ENCODE data around the gene TRAF3IP1. TPM values are rescaled to one million over a fixed set of nuclear protein-coding genes. Genes with fewer than 3 reads are reported as not detected.

TRAF3IP1 gene
- total and polyA plus RNA-seq, 11 donors = 3.8 to 20.3 (median 12.4) TPM

GRCh38 chr2:238358769-238359168 is 38.5 kb downstream of the TRAF3IP1 start:
- H3K36me3 ChIP-seq = peaks cover 0 to 69% (median 47%) of the 10 kb centered on the region in 9 donors
- TF ChIP-seq POLR2A (IDR thresholded peaks at IDR 0.05) (no peak), CTCF (IDR thresholded peaks at IDR 0.05) (no peak)
- no peak overlapping the region for H3K4me3 ChIP-seq
- DNase-seq (no peak), ATAC-seq (no peak)
- H3K9me3 ChIP-seq = no peaks in the 10 kb centered on the region
- intact Hi-C loops (cut with DNase I) = loop anchor here in 9 of 10 donors (5.0 to 10.0 kb wide), 5 partner anchors 104 to 616 kb away; no protein-coding TSS in a partner anchor
- H3K27ac ChIP-seq = no peak overlapping the region
- H3K27me3 ChIP-seq = no peaks in the 10 kb centered on the region
- WGBS, 4 donors = 96 to 98% (median 97%) methylated on average over 3 of the region's 3 CpGs
- peaks cover 0 to 3% (median 0%) of the 10 kb centered on the region in 12 donors for H3K4me1 ChIP-seq

GRCh38 chr2:238359403-238359802 is 39.1 kb downstream of the TRAF3IP1 start:
- Histone ChIP-seq H3K27ac (no peak overlapping the region), H3K4me3 (no peak overlapping the region), H3K4me1 (peaks cover 0 to 3% (median 0%) of the 10 kb centered on the region in 12 donors), H3K9me3 (no peaks in the 10 kb centered on the region), H3K36me3 (peaks cover 0 to 62% (median 42%) of the 10 kb centered on the region in 9 donors), H3K27me3 (no peaks in the 10 kb centered on the region)
- no peak for DNase-seq
- 88 to 93% (median 91%) methylated on average over 3 of the region's 3 CpGs for WGBS, 4 donors
- TF ChIP-seq POLR2A (IDR thresholded peaks at IDR 0.05) (no peak), CTCF (IDR thresholded peaks at IDR 0.05) (no peak)
- ATAC-seq = no peak
- intact Hi-C loops (cut with DNase I) = loop anchor here in 9 of 10 donors (5.0 to 10.0 kb wide), 5 partner anchors 103 to 615 kb away; no protein-coding TSS in a partner anchor

GRCh38 chr2:238361877-238362276 is 41.6 kb downstream of the TRAF3IP1 start:
- H3K4me3 ChIP-seq = no peak overlapping the region
- DNase-seq (no peak), ATAC-seq (peak in 3 of 4 donors; percentile 68 to 75 (median 73))
- H3K4me1 ChIP-seq = peaks cover 0 to 3% (median 0%) of the 10 kb centered on the region in 12 donors
- no peak for TF ChIP-seq POLR2A (IDR thresholded peaks at IDR 0.05)
- TF ChIP-seq CTCF (IDR thresholded peaks at IDR 0.05) = no peak
- no peak overlapping the region for H3K27ac ChIP-seq
- 70 to 78% (median 71%) methylated on average over 9 of the region's 9 CpGs for WGBS, 4 donors
- H3K9me3 ChIP-seq = no peaks in the 10 kb centered on the region
- peaks cover 0 to 40% (median 27%) of the 10 kb centered on the region in 9 donors for H3K36me3 ChIP-seq
- intact Hi-C loops (cut with DNase I) = loop anchor here in 3 of 10 donors (5.0 to 10.0 kb wide), 2 partner anchors 100 to 603 kb away; no protein-coding TSS in a partner anchor
- H3K27me3 ChIP-seq = no peaks in the 10 kb centered on the region

DNA sequence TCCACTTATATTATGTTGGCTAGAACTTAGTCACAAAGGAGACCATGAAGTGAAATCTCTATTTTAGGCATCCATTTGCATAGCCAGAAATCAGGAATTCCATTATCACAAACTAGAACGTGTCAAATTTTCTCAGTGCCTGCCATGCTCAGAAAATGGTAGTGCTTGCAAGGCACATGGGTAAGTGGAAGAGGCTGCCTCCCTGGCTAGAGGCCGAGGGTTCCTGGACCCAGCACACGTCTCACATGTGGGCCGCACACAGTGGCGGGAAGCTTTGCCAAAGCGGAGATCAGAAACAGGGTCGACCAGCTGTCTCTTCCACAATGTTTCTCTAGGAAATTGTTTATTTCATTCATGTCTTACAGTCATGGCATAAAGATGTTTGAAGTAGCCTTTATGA is 42.3 kb downstream of the TRAF3IP1 start:
- no peak for TF ChIP-seq POLR2A (IDR thresholded peaks at IDR 0.05)
- no peak for TF ChIP-seq CTCF (IDR thresholded peaks at IDR 0.05)
- Histone ChIP-seq H3K9me3 (no peaks in the 10 kb centered on the region), H3K36me3 (peaks cover 0 to 36% (median 23%) of the 10 kb centered on the region in 9 donors), H3K4me3 (no peak overlapping the region), H3K27ac (no peak overlapping the region), H3K27me3 (no peaks in the 10 kb centered on the region), H3K4me1 (peaks cover 0 to under 1% (median 0%) of the 10 kb centered on the region in 12 donors)
- intact Hi-C loops (cut with DNase I) = loop anchor here in 3 of 10 donors (5.0 to 10.0 kb wide), 2 partner anchors 100 to 602 kb away; no protein-coding TSS in a partner anchor
- ATAC-seq (peak in 1 of 4 donors; percentile 13), DNase-seq (no peak)
- WGBS, 4 donors = 77 to 85% (median 82%) methylated on average over 7 of the region's 7 CpGs
